Measurements from ENCODE around the gene KSR2.
"Not testable (repeated sequence)": the region's sequence is repeated elsewhere in the genome, so short reads cannot be mapped to it uniquely, and the experiment has no call there.

Gene KSR2

GRCh38 chr12:117897372-117898161 is 71.2 kb downstream of the KSR2 start:
- DNase-seq (ENCODE audit: low read depth), result no peak
- no peak for TF ChIP-seq CTCF (conservative IDR thresholded peaks at IDR 0.05; ENCODE audit: control insufficient read depth, insufficient read depth, low read depth, low read length)
- no peak overlapping the region for H3K4me3 ChIP-seq (ENCODE audit: control insufficient read depth, low read depth, low read length)

- H3K4me3 ChIP-seq (ENCODE audit: control insufficient read depth, low read depth, low read length), result no peak overlapping the region
- no peak for TF ChIP-seq CTCF (conservative IDR thresholded peaks at IDR 0.05; ENCODE audit: control insufficient read depth, insufficient read depth, low read depth, low read length)
- no peak for DNase-seq (ENCODE audit: low read depth)
These were observed 72.8 kb downstream of the KSR2 start for GRCh38 chr12:117896009-117896408.

- H3K4me3 ChIP-seq (ENCODE audit: control insufficient read depth, low read depth, low read length), result no peak overlapping the region
- no peak for TF ChIP-seq CTCF (conservative IDR thresholded peaks at IDR 0.05; ENCODE audit: control insufficient read depth, insufficient read depth, low read depth, low read length)
These were observed 76.3 kb downstream of the KSR2 start for GRCh38 chr12:117892441-117892840.

GRCh38 chr12:117891265-117891664 is 77.5 kb downstream of the KSR2 start:
- DNase-seq (ENCODE audit: low read depth), result not testable (repeated sequence)

More at GRCh38 chr12:117892441-117892840, 76.3 kb downstream of the KSR2 start:
- no peak for DNase-seq (ENCODE audit: low read depth)

GRCh38 chr12:117890644-117891043 is 78.1 kb downstream of the KSR2 start:
- TF ChIP-seq CTCF (conservative IDR thresholded peaks at IDR 0.05; ENCODE audit: control insufficient read depth, insufficient read depth, low read depth, low read length), result no peak
- H3K4me3 ChIP-seq (ENCODE audit: control insufficient read depth, low read depth, low read length), result no peak overlapping the region
- peak; percentile 70 for DNase-seq (ENCODE audit: low read depth)

More at GRCh38 chr12:117891265-117891664, 77.5 kb downstream of the KSR2 start:
- H3K4me3 ChIP-seq (ENCODE audit: control insufficient read depth, low read depth, low read length), result not testable (repeated sequence)

GRCh38 chr12:117890137-117890536 is 78.7 kb downstream of the KSR2 start:
- DNase-seq (ENCODE audit: low read depth), result no peak
- no peak overlapping the region for H3K4me3 ChIP-seq (ENCODE audit: control insufficient read depth, low read depth, low read length)

More at GRCh38 chr12:117890137-117890536, 78.7 kb downstream of the KSR2 start:
- peak; percentile 18 for TF ChIP-seq CTCF (conservative IDR thresholded peaks at IDR 0.05; ENCODE audit: control insufficient read depth, insufficient read depth, low read depth, low read length)
